Measurements from ENCODE around the gene DCAF7. TPM values are rescaled to one million over a fixed set of nuclear protein-coding genes. Genes with fewer than 3 reads are reported as not detected.

DCAF7 gene
- total RNA-seq, 1 donor from 2014 or later, result 9.5 TPM

- Histone ChIP-seq H3K36me3 (ENCODE audit: control insufficient read depth, insufficient read depth, low read length) (no peaks in the 10 kb centered on the region), H3K27me3 (ENCODE audit: control insufficient read depth, insufficient read depth, low read length) (peaks cover 15% of the 10 kb centered on the region), H3K4me3 (ENCODE audit: low read depth, low read length) (no peak overlapping the region)
- no peak for FAIRE-seq
- DNase-seq (ENCODE audit: low read depth), result no peak
- TF ChIP-seq, protein P1, sequence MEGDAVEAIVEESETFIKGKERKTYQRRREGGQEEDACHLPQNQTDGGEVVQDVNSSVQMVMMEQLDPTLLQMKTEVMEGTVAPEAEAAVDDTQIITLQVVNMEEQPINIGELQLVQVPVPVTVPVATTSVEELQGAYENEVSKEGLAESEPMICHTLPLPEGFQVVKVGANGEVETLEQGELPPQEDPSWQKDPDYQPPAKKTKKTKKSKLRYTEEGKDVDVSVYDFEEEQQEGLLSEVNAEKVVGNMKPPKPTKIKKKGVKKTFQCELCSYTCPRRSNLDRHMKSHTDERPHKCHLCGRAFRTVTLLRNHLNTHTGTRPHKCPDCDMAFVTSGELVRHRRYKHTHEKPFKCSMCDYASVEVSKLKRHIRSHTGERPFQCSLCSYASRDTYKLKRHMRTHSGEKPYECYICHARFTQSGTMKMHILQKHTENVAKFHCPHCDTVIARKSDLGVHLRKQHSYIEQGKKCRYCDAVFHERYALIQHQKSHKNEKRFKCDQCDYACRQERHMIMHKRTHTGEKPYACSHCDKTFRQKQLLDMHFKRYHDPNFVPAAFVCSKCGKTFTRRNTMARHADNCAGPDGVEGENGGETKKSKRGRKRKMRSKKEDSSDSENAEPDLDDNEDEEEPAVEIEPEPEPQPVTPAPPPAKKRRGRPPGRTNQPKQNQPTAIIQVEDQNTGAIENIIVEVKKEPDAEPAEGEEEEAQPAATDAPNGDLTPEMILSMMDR (IDR thresholded peaks at IDR 0.05; ENCODE audit: insufficient read depth, low read length, severe bottlenecking), result no peak
Observed at GRCh38 chr17:63540590-63540989, 9.7 kb upstream of the DCAF7 start.

DNA sequence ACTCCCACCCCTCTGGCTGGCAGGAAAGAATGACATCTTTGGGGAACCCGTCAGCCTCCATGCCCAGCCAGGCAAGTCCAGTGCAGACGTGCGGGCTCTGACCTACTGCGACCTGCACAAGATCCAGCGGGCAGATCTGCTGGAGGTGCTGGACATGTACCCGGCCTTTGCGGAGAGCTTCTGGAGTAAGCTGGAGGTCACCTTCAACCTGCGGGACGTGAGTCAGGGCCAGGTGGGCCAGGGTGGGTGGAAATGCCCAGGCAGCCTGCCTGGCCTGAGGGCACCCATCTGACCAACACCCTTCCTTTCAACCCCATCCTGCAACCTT is 8.1 kb upstream of the DCAF7 start:
- H3K27me3 ChIP-seq (ENCODE audit: control insufficient read depth, insufficient read depth, low read length), result peaks cover 15% of the 10 kb centered on the region
- H3K36me3 ChIP-seq (ENCODE audit: control insufficient read depth, insufficient read depth, low read length), result no peaks in the 10 kb centered on the region
- FAIRE-seq (no peak), DNase-seq (ENCODE audit: low read depth) (no peak)
- TF ChIP-seq, protein P1 (IDR thresholded peaks at IDR 0.05; ENCODE audit: insufficient read depth, low read length, severe bottlenecking), result no peak
- H3K4me3 ChIP-seq (ENCODE audit: low read depth, low read length), result no peak overlapping the region

DNA sequence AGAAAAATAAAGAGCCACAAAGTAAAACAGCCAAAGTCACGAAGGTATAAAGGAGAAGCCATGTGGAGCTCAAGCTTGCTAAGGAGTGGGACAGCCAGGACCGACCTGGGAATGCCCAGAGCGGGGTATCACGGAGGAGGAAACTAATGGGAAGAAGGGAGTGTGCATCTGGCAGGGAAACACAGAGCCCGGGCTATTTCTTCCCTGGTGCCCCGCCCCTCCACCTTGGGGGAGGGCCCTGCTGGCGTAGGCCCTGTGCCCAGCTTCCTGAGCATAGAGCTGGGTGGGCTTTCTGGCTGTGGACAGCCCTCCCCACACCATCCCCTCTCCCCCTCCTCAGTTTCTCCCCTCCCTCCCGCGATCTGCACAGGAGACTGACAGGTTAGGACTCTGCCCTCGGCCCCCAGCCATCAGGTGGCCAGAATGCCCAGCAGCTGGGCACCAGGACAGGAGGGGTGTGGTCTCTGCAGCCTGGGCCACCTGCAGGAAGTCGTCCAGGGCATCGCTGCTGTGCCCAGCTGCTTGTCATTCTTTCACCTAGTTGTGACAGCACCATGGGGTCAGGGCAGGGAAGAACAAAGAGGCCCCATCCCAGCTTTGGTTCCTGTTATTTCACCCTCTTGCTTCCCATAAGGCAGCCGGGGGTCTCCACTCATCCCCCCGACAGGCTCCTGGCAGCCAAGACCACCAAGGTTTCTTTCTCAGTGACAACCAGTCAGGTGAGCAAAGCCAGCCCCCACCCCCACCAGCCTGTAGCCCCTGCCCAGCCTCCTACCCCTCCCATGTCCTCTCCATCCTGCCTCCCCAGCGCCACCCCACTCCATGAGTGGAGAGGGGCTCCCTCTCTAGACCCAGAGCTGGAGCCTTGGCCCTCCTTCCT is 7.1 kb upstream of the DCAF7 start:
- no peak overlapping the region for H3K4me3 ChIP-seq (ENCODE audit: low read depth, low read length)
- H3K27me3 ChIP-seq (ENCODE audit: control insufficient read depth, insufficient read depth, low read length), result peaks cover 11% of the 10 kb centered on the region
- no peaks in the 10 kb centered on the region for H3K36me3 ChIP-seq (ENCODE audit: control insufficient read depth, insufficient read depth, low read length)
- TF ChIP-seq, protein P1 (IDR thresholded peaks at IDR 0.05; ENCODE audit: insufficient read depth, low read length, severe bottlenecking), result no peak
- FAIRE-seq, result no peak
- no peak for DNase-seq (ENCODE audit: low read depth)

DNA sequence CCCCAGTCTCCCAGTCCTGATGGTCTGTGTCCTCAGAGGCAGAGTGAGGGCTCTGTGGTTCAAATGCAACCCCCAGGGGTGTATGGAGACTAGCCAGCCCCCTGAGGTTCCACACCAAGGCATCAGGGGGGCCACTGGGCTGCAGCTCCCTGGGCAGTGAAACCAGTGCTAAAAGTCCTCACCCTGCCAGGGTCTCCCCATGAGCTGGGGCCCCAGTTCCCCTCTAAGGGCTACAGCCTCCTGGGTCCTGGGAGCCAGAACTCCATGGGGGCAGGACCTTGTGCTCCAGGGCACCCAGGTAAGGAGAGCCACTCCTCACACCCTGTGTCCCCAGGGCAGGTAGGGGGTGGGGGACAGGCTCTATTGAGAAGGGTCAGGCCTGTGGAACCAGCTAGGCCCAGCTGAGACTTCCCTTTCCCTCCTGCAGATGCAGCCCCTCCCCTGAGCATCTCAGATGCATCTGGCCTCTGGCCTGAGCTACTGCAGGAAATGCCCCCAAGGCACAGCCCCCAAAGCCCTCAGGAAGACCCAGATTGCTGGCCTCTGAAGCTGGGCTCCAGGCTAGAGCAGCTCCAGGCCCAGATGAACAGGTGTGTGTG is 6.4 kb upstream of the DCAF7 start:
- DNase-seq (ENCODE audit: low read depth) (no peak), FAIRE-seq (no peak)
- Histone ChIP-seq H3K36me3 (ENCODE audit: control insufficient read depth, insufficient read depth, low read length) (no peaks in the 10 kb centered on the region), H3K27me3 (ENCODE audit: control insufficient read depth, insufficient read depth, low read length) (peaks cover 5% of the 10 kb centered on the region), H3K4me3 (ENCODE audit: low read depth, low read length) (no peak overlapping the region)
- TF ChIP-seq, protein P1 (IDR thresholded peaks at IDR 0.05; ENCODE audit: insufficient read depth, low read length, severe bottlenecking), result no peak

DNA sequence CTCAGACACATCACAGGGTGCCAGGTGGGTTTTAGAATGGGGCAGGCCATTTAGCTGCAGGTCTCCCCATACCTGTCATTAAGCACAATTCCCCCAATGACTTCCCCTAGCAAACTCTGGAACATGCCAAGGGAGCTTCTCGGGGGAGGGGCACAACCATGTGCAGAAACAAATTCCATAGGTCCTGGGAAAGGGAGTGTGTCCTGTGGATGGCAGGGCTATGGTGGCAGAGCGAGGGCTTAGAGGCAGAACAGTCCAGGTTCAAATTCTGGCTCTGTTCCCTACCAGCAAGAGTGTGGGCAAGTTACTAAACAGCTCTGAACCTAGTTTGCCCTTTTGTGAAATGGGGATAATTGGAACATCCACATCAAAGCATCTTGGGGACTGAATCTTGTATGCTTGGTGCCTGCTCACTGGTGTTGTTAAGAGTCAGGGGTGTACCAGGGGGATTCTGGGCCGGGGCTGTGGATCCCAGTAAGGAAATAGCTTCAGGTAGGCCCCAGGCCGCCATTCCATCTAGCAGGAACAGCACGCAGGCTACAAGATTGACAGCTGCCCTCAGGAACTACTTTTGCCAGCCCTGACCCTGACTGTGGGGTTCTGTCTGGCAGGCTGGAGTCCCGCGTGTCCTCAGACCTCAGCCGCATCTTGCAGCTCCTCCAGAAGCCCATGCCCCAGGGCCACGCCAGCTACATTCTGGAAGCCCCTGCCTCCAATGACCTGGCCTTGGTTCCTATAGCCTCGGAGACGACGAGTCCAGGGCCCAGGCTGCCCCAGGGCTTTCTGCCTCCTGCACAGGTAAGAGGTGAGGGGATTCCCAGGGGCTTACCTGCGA is 5.6 kb upstream of the DCAF7 start:
- Histone ChIP-seq H3K36me3 (ENCODE audit: control insufficient read depth, insufficient read depth, low read length) (no peaks in the 10 kb centered on the region), H3K27me3 (ENCODE audit: control insufficient read depth, insufficient read depth, low read length) (peaks cover under 1% of the 10 kb centered on the region), H3K4me3 (ENCODE audit: low read depth, low read length) (no peak overlapping the region)
- DNase-seq (ENCODE audit: low read depth), result no peak
- no peak for FAIRE-seq
- TF ChIP-seq, protein P1 (IDR thresholded peaks at IDR 0.05; ENCODE audit: insufficient read depth, low read length, severe bottlenecking), result no peak
